ENCODE results near the gene CYP2A7. TPM values are rescaled to one million over a fixed set of nuclear protein-coding genes. Genes with fewer than 3 reads are reported as not detected.
"Not testable (repeated sequence)": the region's sequence is repeated elsewhere in the genome, so short reads cannot be mapped to it uniquely, and the experiment has no call there.

CYP2A7 gene
- total RNA-seq, 1 donor = not detected

DNA sequence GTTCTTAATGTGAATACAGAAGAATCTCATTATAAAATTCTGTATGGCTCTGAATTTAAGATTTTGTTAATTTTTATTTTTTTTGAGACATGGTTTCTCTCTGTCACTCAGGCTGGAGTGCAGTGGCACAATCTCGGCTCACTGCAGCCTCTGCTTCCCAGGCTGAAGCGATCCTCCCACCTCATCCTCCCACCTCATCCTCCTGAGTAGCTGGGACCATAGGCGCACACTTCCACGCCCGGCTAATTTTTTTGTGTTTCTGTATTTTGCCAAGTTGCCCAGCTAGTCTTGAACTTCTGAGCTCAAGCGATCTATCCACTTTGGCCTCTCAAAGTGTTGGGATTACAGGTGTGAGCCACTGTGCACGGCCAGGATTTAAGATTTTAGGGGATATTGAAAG is 14.3 kb downstream of the CYP2A7 start:
- no peak for DNase-seq (ENCODE audit: low read depth)
- no peak overlapping the region for H3K4me3 ChIP-seq (ENCODE audit: low read depth, low read length)
- TF ChIP-seq, protein P1, sequence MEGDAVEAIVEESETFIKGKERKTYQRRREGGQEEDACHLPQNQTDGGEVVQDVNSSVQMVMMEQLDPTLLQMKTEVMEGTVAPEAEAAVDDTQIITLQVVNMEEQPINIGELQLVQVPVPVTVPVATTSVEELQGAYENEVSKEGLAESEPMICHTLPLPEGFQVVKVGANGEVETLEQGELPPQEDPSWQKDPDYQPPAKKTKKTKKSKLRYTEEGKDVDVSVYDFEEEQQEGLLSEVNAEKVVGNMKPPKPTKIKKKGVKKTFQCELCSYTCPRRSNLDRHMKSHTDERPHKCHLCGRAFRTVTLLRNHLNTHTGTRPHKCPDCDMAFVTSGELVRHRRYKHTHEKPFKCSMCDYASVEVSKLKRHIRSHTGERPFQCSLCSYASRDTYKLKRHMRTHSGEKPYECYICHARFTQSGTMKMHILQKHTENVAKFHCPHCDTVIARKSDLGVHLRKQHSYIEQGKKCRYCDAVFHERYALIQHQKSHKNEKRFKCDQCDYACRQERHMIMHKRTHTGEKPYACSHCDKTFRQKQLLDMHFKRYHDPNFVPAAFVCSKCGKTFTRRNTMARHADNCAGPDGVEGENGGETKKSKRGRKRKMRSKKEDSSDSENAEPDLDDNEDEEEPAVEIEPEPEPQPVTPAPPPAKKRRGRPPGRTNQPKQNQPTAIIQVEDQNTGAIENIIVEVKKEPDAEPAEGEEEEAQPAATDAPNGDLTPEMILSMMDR (IDR thresholded peaks at IDR 0.05; ENCODE audit: insufficient read depth, low read depth, low read length) = no peak

GRCh38 chr19:40864739-40865496 is 17.1 kb downstream of the CYP2A7 start:
- peak; percentile 62 for DNase-seq (ENCODE audit: low read depth)

GRCh38 chr19:40862785-40863184 is 19.2 kb downstream of the CYP2A7 start:
- H3K4me3 ChIP-seq (ENCODE audit: low read depth, low read length) = no peak overlapping the region
- TF ChIP-seq, protein P1 (IDR thresholded peaks at IDR 0.05; ENCODE audit: insufficient read depth, low read depth, low read length) = no peak
- DNase-seq (ENCODE audit: low read depth) = peak; percentile 96

More at GRCh38 chr19:40864739-40865496, 17.1 kb downstream of the CYP2A7 start:
- not testable (repeated sequence) for H3K4me3 ChIP-seq (ENCODE audit: low read depth, low read length)

GRCh38 chr19:40862333-40862732 is 19.7 kb downstream of the CYP2A7 start:
- H3K4me3 ChIP-seq (ENCODE audit: low read depth, low read length) = no peak overlapping the region
- no peak for DNase-seq (ENCODE audit: low read depth)
- TF ChIP-seq, protein P1 (IDR thresholded peaks at IDR 0.05; ENCODE audit: insufficient read depth, low read depth, low read length) = no peak

GRCh38 chr19:40858109-40858508 is 23.9 kb downstream of the CYP2A7 start:
- DNase-seq (ENCODE audit: low read depth) = no peak
- TF ChIP-seq, protein P1 (IDR thresholded peaks at IDR 0.05; ENCODE audit: insufficient read depth, low read depth, low read length) = no peak

DNA sequence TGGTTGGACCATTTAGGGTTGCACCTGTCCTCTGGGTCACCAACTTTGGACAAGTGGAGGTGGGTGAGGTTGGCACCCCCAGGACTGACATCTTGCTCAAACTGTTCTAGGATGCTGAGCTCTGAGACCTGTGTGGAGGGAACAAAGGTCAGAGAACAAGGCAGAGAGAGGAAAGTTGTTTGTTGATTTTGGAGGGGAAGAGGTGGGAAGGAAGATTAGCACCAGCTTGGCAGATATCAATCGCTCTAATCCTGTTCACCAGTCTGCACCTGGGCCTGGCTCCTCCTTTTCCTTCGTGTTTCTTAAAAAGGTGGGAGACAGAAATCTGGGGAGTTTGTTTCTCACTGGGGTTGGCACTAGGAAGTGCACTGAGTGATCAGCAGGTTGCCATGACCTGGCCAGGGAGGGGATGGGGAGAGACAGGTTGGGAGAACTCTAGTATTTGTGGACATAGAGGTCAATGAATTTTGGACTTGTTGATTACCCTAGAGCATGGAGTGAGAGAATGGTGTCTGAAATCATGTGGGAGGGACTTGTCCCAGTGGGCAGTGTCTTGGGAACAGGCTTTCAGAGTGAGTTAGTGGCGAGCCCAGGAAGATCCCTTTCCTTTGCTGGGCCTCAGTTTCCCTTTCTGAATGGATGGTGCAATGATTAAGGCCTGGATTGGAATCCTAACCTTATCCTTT is 29.4 kb downstream of the CYP2A7 start:
- not testable (repeated sequence) for H3K4me3 ChIP-seq (ENCODE audit: low read depth, low read length); DNase-seq (ENCODE audit: low read depth)

More at GRCh38 chr19:40858109-40858508, 23.9 kb downstream of the CYP2A7 start:
- no peak overlapping the region for H3K4me3 ChIP-seq (ENCODE audit: low read depth, low read length)

GRCh38 chr19:40850277-40850676 is 31.8 kb downstream of the CYP2A7 start, which contains the start of gene CYP2A6:
Gene CYP2A6, minus strand, starts transcription at chr19:40850447. Its CDS starts 21 bp downstream, at chr19:40850426.
- H3K4me3 ChIP-seq (ENCODE audit: low read depth, low read length); DNase-seq (ENCODE audit: low read depth): not testable (repeated sequence)

- H3K4me3 ChIP-seq (ENCODE audit: low read depth, low read length); DNase-seq (ENCODE audit: low read depth): not testable (repeated sequence)
Observed at GRCh38 chr19:40846722-40847121, 35.3 kb downstream of the CYP2A7 start.

DNA sequence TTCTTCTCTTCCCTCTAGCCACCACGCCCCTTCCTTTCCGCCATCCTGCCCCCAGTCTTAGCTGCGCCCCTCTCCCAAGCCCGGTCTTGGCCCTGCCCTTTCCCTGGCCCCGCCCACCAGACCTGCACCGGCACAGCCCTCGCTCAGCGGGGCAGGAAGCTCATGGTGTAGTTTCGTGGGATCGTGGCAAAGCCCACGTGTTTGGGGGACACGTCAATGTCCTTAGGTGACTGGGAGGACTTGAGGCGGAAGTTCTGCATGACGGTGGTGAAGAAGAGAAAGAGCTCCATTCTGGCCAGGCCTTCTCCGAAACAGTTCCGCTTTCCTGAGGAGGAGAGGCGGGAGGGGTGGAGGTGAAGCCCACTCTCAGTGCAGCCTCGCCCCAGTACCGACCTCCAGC is 38.4 kb downstream of the CYP2A7 start:
- not testable (repeated sequence) for DNase-seq (ENCODE audit: low read depth)

DNA sequence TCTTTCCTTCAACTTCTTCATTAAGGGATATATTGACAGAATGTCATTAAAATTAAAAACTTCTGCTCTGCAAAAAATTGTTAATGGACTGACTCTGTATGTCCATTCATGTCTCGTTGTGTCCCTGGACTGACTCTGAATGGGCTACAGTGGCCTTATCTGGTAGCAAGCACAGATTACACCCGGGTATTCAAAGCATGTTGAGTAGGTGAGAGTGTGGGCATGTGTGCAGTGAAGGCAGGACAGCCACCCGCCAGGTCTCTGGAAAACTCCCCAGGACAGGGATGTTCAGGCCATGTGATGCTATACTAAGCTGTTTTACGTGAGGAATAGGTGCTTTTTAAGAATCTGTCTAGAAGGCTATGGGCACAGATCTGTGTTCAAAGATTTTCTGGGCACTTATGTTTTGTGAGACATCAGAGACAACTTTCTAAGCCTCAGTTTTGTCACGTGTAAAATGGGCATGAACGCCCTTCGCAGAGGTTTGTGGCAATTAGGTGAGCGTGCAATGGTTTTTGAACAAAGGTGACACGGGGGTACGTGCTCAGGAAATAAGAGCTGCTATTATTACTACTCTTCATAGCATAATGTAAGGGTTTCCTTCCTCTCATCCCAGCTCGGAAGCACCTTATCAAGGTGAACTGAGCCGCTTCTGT is 38.9 kb downstream of the CYP2A7 start:
- not testable (repeated sequence) for H3K4me3 ChIP-seq (ENCODE audit: low read depth, low read length); DNase-seq (ENCODE audit: low read depth)

More for the DNA sequence above, 38.4 kb downstream of the CYP2A7 start:
- not testable (repeated sequence) for H3K4me3 ChIP-seq (ENCODE audit: low read depth, low read length)

GRCh38 chr19:40842012-40842411 is 40.0 kb downstream of the CYP2A7 start:
- not testable (repeated sequence) for DNase-seq (ENCODE audit: low read depth); H3K4me3 ChIP-seq (ENCODE audit: low read depth, low read length)

DNA sequence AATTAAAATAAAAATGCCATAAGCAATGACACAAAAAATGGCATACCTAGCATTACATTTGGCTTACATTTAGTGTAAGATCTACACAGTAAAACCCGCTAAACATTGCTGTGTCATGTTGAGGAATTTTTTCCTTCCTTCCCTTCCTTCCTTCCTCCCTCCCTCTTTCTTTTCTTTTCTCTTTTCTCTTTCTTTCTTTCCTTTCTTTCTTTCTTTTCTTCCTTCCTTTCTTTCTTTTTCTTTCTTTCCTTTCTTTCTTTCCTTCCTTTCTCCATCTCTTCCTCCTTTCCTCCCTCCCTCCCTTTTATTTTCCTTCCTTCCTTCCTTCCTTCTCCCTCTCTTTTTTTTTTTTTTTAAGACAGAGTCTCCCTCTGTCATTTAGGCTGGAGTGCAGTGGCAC is 43.6 kb downstream of the CYP2A7 start:
- not testable (repeated sequence) for H3K4me3 ChIP-seq (ENCODE audit: low read depth, low read length); DNase-seq (ENCODE audit: low read depth)

All from fibroblast of villous mesenchyme (primary cell).